HepG2 (cell line): ENCODE results near the gene ACAA2. TPM values are rescaled to one million over a fixed set of nuclear protein-coding genes. Genes with fewer than 3 reads are reported as not detected.
"Not testable (repeated sequence)": the region's sequence is repeated elsewhere in the genome, so short reads cannot be mapped to it uniquely, and the experiment has no call there.

Experiments used
- ATAC-seq: fragments of 200-7000 bp; cut with Tn5 transposase; 3 replicates; pipeline ENCODE4 v1.9.1; 2020; ENCODE audit warnings: mild to moderate bottlenecking, moderate library complexity
- BruUV-seq: library from RNA; stranded (reverse); fragments of 400-500 nt; replicated peaks from 2 replicates; lab custom pipeline; 2021; lab: Mats Ljungman, UMichigan
- CTCF ChIA-PET: fragments of 300-600 bp; formaldehyde crosslinking; extraction: SDS; loops from one replicate; lab custom pipeline; 2021; ENCODE audit warnings: low total read pairs, inconsistent platforms, low intra/inter-chr PET ratio; lab: Yijun Ruan, JAX
- POLR2A ChIA-PET: fragments of 350-600 bp; sonication (Branson Sonifier 250); formaldehyde crosslinking; loops from one replicate; lab custom pipeline; 2020; ENCODE audit warnings: antibody characterized with exemption, inconsistent platforms; lab: Yijun Ruan, JAX
- DNase-seq: peaks from one replicate; pipeline ENCODE4 v3.0.0-alpha.2; 2015; ENCODE audit warnings: low spot score
- FAIRE-seq: peaks from 3 replicates; lab custom pipeline; 2011; peaks lifted over from hg19 to GRCh38; lab: Jason Lieb, UNC
- H2AFZ ChIP-seq: one replicate; pipeline ENCODE4 v1.6.1; 2011; ENCODE audit warnings: low read length, inconsistent platforms
- H3K27ac ChIP-seq: fragments of 300-600 bp; 3 replicates; pipeline ENCODE4 v1.8.0; 2011; ENCODE audit warnings: mixed run types, mild to moderate bottlenecking, mixed read lengths, low read length, inconsistent platforms; ENCODE audit not compliant: insufficient read depth; ENCODE audit errors: extremely low read length
- H3K27me3 ChIP-seq, 2 experiments: fragments of 200-600 bp in 1 of 2; 2 replicates in 1 of 2; 3 replicates in 1 of 2; pipeline versions ENCODE4 v1.6.0 to v1.8.0; 2011; ENCODE audit warnings: low read length in 2 of 2, mild to moderate bottlenecking in 2 of 2, moderate library complexity in 2 of 2, inconsistent platforms in 1 of 2; ENCODE audit not compliant: insufficient read depth in 2 of 2, control insufficient read depth in 1 of 2
- H3K36me3 ChIP-seq, 2 experiments: fragments of 200-600 bp in 1 of 2; replicated peaks in 1 of 2; 2 replicates in 1 of 2; 3 replicates in 1 of 2; pipeline versions ENCODE4 v1.5.1 to v1.8.0; 2011; ENCODE audit warnings: low read length in 2 of 2, inconsistent platforms in 1 of 2; ENCODE audit not compliant: insufficient read depth in 2 of 2, control insufficient read depth in 1 of 2
- H3K4me1 ChIP-seq: 2 replicates; pipeline ENCODE4 v1.5.1; 2012; ENCODE audit warnings: low read length, inconsistent platforms; ENCODE audit not compliant: insufficient read depth
- H3K4me2 ChIP-seq: 2 replicates; pipeline ENCODE4 v1.6.0; 2011; ENCODE audit warnings: low read depth, low read length, inconsistent platforms
- H3K4me3 ChIP-seq, 3 experiments: fragments of 200-600 bp in 1 of 3; sonication (generic), shearing (Covaris generic) in 1 of 3; replicated peaks in 1 of 3; 2 replicates each; pipeline ENCODE4 v1.5.1; 2011 to 2016; ENCODE audit warnings: low read length in 3 of 3, inconsistent platforms in 2 of 3, low read depth in 2 of 3, mild to moderate bottlenecking in 2 of 3, control low read depth in 1 of 3, mixed read lengths in 1 of 3; ENCODE audit not compliant: insufficient read depth in 1 of 3
- H3K79me2 ChIP-seq: one replicate; pipeline ENCODE4 v1.6.1; 2011; ENCODE audit warnings: low read length, inconsistent platforms; ENCODE audit not compliant: insufficient read depth
- H3K9ac ChIP-seq: 2 replicates; pipeline ENCODE4 v1.6.0; 2011; ENCODE audit warnings: mild to moderate bottlenecking, low read depth, low read length, inconsistent platforms; ENCODE audit not compliant: insufficient read depth
- H3K9me3 ChIP-seq: 2 replicates; pipeline ENCODE4 v1.5.1; 2012; ENCODE audit warnings: mild to moderate bottlenecking, low read length
- H4K20me1 ChIP-seq: 2 replicates; pipeline ENCODE4 v1.6.0; 2011; ENCODE audit warnings: inconsistent platforms, mild to moderate bottlenecking, low read length, moderate library complexity; ENCODE audit not compliant: insufficient read depth
- BCL6 ChIP-seq: IDR thresholded peaks from 2 replicates; pipeline ENCODE4 v1.6.1; 2016; ENCODE audit warnings: missing genetic modification reagents, missing compliant biosample characterization
- CEBPB ChIP-seq: IDR thresholded peaks from 2 replicates; pipeline ENCODE4 v1.6.1; 2011; ENCODE audit warnings: low read depth, low read length, improper control_type of control experiment, borderline replicate concordance
- FOXP1 ChIP-seq, 2 experiments: fragments of 450-650 bp in 1 of 2; IDR thresholded peaks; 2 replicates each; pipeline ENCODE4 v1.6.1; 2017 to 2018; ENCODE audit warnings: antibody characterized with exemption in 1 of 2
- GATAD2A ChIP-seq: IDR thresholded peaks from 2 replicates; pipeline ENCODE4 v1.6.1; 2016
- HNF4A ChIP-seq: sonication (generic); formaldehyde crosslinking; IDR thresholded peaks from 2 replicates; pipeline ENCODE4 v1.4.0; 2020; ENCODE audit warnings: missing genetic modification reagents
- NCOA2 ChIP-seq: sonication (generic); formaldehyde crosslinking; IDR thresholded peaks from 2 replicates; pipeline ENCODE4 v1.8.0; 2022; ENCODE audit warnings: inconsistent platforms
- PITX1 ChIP-seq: sonication (generic); formaldehyde crosslinking; IDR thresholded peaks from 2 replicates; pipeline ENCODE4 v1.5.1; 2020; ENCODE audit warnings: mild to moderate bottlenecking, missing genetic modification reagents
- RARA ChIP-seq: IDR thresholded peaks from 2 replicates; pipeline ENCODE4 v1.6.1; 2016; ENCODE audit warnings: missing genetic modification reagents, missing compliant biosample characterization
- SOX13 ChIP-seq, 3 experiments: fragments of 450-650 bp in 1 of 3; sonication (generic) in 1 of 3; formaldehyde crosslinking in 1 of 3; IDR thresholded peaks in 2 of 3; conservative IDR thresholded peaks in 1 of 3; 2 replicates each; pipeline versions ENCODE4 v1.5.0 to v1.6.1; 2016 to 2020; ENCODE audit warnings: antibody characterized with exemption in 1 of 3, mild to moderate bottlenecking in 1 of 3, missing compliant biosample characterization in 1 of 3, missing genetic modification reagents in 1 of 3, moderate library complexity in 1 of 3
- SOX5 ChIP-seq: IDR thresholded peaks from 2 replicates; pipeline ENCODE4 v1.6.1; 2016; ENCODE audit warnings: borderline replicate concordance
- SOX6 ChIP-seq, 2 experiments: fragments of 450-650 bp in 1 of 2; sonication (generic) in 1 of 2; formaldehyde crosslinking in 1 of 2; IDR thresholded peaks; 2 replicates each; pipeline versions ENCODE4 v1.4.0 to v1.6.1; 2017 to 2020; ENCODE audit warnings: antibody characterized with exemption in 1 of 2, mild to moderate bottlenecking in 1 of 2, missing genetic modification reagents in 1 of 2
- SP5 ChIP-seq: IDR thresholded peaks from 2 replicates; pipeline ENCODE4 v1.6.1; 2016; ENCODE audit warnings: low read depth, borderline replicate concordance
- WGBS: methylation state at CpG from one replicate; pipeline ENCODE4 v1.1.6; 2017; ENCODE audit warnings: low lambda C conversion rate; 5-methylcytosine and 5-hydroxymethylcytosine counted together
- in situ Hi-C: cut with HindIII; loops from 2 replicates; pipeline ENCODE4 v1.10.0; 2017; ENCODE audit warnings: low pct_unique_long_range_greater_than_20kb; ENCODE audit not compliant: extremely low pct_ligation_motif_present
- intact Hi-C: fragments of 100-400 bp; cut with micrococcal nuclease; formaldehyde crosslinking; loops from one replicate; pipeline ENCODE4 v1.10.0; 2022; ENCODE audit not compliant: unreplicated experiment
- polyA plus RNA-seq, 8 experiments: library from polyadenylated mRNA; depleted of rRNA in 3 of 8; stranded (reverse) in 7 of 8; unstranded in 1 of 8; fragments of >200 nt; fragmentation: Illumina TruSeq in 4 of 8; extraction: Trizol in 4 of 8; gene quantifications; 2 replicates each; pipeline versions ENCODE4 v1.2.1 to v1.2.3, GENCODE V29; 2011 to 2016; ENCODE audit warnings: low read depth in 4 of 8, missing spikeins in 1 of 8, mixed read lengths in 1 of 8; ENCODE audit not compliant: insufficient read depth in 1 of 8
- total RNA-seq, 5 experiments: library from RNA; depleted of rRNA; stranded (reverse); fragments of >200 nt; fragmentation: Illumina TruSeq; extraction: Trizol; gene quantifications; 2 replicates each; pipeline ENCODE4 v1.2.3, GENCODE V29; 2016; ENCODE audit warnings: low read depth in 1 of 5
- TF ChIP-seq, protein P1 (sequence below): IDR thresholded peaks from 2 replicates; pipeline ENCODE4 v1.4.0; 2020; ENCODE audit warnings: mild to moderate bottlenecking, missing genetic modification reagents

The ACAA2 gene
- total and polyA plus RNA-seq, 2 of the 13 experiments (the other 11 are each of a cell fraction or from before 2014, with no cell fraction given) = 51.6 to 182 TPM

DNA sequence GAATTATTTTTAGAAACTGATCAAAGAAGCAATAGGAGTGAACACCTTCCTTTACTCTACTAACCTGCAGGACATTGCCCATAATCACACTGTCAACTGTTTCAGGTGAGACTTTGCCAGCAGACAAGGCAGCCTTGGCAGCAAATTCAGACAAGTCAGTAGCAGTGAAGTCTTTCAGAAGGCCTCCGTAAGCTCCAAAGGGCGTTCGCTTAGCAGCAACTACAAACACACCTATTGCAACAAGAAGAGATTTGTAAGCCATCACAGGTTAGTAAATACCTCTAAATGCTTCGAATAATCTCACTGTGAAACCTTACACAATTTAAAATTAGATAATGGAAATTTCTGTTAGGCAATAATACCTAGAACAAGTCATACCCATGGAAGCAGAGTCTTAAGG lies 10.7 kb downstream of the ACAA2 start (continued):
- peak; percentile 37; the same call in 1 of the 2 replicates for TF ChIP-seq CEBPB

DNA sequence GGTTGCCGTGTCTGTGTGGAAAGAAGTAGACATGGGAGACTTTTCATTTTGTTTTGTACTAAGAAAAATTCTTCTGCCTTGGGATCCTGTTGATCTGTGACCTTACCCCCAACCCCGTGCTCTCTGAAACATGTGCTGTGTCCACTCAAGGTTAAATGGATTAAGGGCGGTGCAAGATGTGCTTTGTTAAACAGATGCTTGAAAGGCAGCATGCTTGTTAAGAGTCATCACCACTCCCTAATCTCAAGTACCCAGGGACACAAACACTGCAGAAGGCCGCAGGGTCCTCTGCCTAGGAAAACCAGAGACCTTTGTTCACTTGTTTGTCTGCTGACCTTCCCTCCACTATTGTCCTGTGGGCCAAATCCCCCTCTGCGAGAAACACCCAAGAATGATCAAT lies 12.8 kb downstream of the ACAA2 start:
- FAIRE-seq; intact Hi-C loops; H3K27me3 ChIP-seq; BruUV-seq; H2AFZ ChIP-seq; POLR2A ChIA-PET; DNase-seq; in situ Hi-C loops; H3K4me3 ChIP-seq; H3K9me3 ChIP-seq; H3K4me2 ChIP-seq; H4K20me1 ChIP-seq; H3K9ac ChIP-seq; ATAC-seq; H3K27ac ChIP-seq; CTCF ChIA-PET; TF ChIP-seq FOXP1, SOX6, SOX13 (IDR thresholded peaks at IDR 0.05): not testable (repeated sequence)
- peak; percentile 18; the same call in 1 of the 2 replicates for TF ChIP-seq FOXP1 (CRISPR knock-in tag; IDR thresholded peaks at IDR 0.05)
- peak; percentile 69 for TF ChIP-seq BCL6 (CRISPR knock-in tag)
- 0 out of 2 replicates have a peak, but pooled peaks have one; percentile 47 for TF ChIP-seq PITX1 (CRISPR knock-in tag)
- peak; percentile 34; the same call in 1 of the 2 replicates for TF ChIP-seq SOX5 (CRISPR knock-in tag)
- TF ChIP-seq SOX6 (CRISPR knock-in tag; IDR thresholded peaks at IDR 0.05) = peak; percentile 51; the same call in 1 of the 2 replicates
- TF ChIP-seq HNF4A (CRISPR knock-in tag) = peak; percentile 32; the same call in 1 of the 2 replicates
- peak; percentile 28; the same call in 1 of the 2 replicates for TF ChIP-seq NCOA2 (CRISPR knock-in tag)
- peak; percentile 23; the same call in 1 of the 2 replicates for TF ChIP-seq RARA (CRISPR knock-in tag)
- TF ChIP-seq SP5 = peak; percentile 60; the same call in 1 of the 2 replicates
- 0 out of 2 replicates have a peak, but pooled peaks have one; percentile 30 for TF ChIP-seq GATAD2A (CRISPR knock-in tag)
- peak in 1 of 2 experiments; percentile 80; a peak in 2 of 4 replicates for TF ChIP-seq SOX13 (CRISPR knock-in tag; conservative IDR thresholded peaks at IDR 0.05 in 1 of 2, IDR thresholded peaks at IDR 0.05 in 1 of 2)
- TF ChIP-seq, protein P1, sequence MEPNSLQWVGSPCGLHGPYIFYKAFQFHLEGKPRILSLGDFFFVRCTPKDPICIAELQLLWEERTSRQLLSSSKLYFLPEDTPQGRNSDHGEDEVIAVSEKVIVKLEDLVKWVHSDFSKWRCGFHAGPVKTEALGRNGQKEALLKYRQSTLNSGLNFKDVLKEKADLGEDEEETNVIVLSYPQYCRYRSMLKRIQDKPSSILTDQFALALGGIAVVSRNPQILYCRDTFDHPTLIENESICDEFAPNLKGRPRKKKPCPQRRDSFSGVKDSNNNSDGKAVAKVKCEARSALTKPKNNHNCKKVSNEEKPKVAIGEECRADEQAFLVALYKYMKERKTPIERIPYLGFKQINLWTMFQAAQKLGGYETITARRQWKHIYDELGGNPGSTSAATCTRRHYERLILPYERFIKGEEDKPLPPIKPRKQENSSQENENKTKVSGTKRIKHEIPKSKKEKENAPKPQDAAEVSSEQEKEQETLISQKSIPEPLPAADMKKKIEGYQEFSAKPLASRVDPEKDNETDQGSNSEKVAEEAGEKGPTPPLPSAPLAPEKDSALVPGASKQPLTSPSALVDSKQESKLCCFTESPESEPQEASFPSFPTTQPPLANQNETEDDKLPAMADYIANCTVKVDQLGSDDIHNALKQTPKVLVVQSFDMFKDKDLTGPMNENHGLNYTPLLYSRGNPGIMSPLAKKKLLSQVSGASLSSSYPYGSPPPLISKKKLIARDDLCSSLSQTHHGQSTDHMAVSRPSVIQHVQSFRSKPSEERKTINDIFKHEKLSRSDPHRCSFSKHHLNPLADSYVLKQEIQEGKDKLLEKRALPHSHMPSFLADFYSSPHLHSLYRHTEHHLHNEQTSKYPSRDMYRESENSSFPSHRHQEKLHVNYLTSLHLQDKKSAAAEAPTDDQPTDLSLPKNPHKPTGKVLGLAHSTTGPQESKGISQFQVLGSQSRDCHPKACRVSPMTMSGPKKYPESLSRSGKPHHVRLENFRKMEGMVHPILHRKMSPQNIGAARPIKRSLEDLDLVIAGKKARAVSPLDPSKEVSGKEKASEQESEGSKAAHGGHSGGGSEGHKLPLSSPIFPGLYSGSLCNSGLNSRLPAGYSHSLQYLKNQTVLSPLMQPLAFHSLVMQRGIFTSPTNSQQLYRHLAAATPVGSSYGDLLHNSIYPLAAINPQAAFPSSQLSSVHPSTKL (CRISPR knock-in tag) = peak; percentile 68; the same call in 1 of the 2 replicates
- peaks cover 4 to 37% of the 10 kb centered on the region in 2 experiments; a peak in 4 of 5 replicates for H3K36me3 ChIP-seq
- peaks cover 20% of the 10 kb centered on the region for H3K4me1 ChIP-seq
- 32% methylated on average over 5 of the region's 5 CpGs for WGBS
- H3K79me2 ChIP-seq = peaks cover 25% of the 10 kb centered on the region

DNA sequence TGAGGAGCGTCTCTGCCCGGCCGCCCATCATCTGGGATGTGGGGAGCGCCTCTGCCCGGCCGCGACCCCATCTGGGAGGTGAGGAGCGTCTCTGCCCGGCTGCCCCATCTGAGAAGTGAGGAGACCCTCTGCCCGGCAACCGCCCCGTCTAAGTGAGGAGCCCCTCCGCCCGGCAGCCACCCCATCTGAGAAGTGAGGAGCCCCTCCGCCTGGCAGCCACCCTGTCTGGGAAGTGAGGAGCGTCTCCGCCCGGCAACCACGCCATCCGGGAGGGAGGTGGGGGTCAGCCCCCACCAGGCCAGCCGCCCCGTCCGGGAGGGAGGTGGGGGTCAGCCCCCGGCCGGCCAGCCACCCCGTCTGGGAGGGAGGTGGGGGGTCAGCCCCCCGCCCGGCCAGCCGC lies 13.5 kb downstream of the ACAA2 start:
- H2AFZ ChIP-seq, H3K27ac ChIP-seq, POLR2A ChIA-PET, FAIRE-seq, ATAC-seq, H3K4me2 ChIP-seq, H3K4me3 ChIP-seq, H4K20me1 ChIP-seq, BruUV-seq, in situ Hi-C loops, H3K9ac ChIP-seq, H3K27me3 ChIP-seq, intact Hi-C loops, H3K9me3 ChIP-seq, CTCF ChIA-PET, DNase-seq: not testable (repeated sequence)
- no CpG with 5 or more reads among the region's 29 CpGs for WGBS
- Histone ChIP-seq H3K4me1 (peaks cover 20% of the 10 kb centered on the region), H3K79me2 (peaks cover 18% of the 10 kb centered on the region), H3K36me3 (peaks cover 4 to 44% of the 10 kb centered on the region in 2 experiments; a peak in 4 of 5 replicates)
